Esophagus (tissue), 2 donors: ENCODE measurements around the gene SMOC2. TPM values are rescaled to one million over a fixed set of nuclear protein-coding genes. Genes with fewer than 3 reads are reported as not detected.

Experiments
- H3K27ac ChIP-seq, 2 donors: one replicate each; pipeline ENCODE4 v1.5.1; 2013; ENCODE audit warnings: low read depth in 2 of 2, mild to moderate bottlenecking in 2 of 2, inconsistent platforms in 1 of 2, low read length in 1 of 2, moderate library complexity in 1 of 2
- H3K27me3 ChIP-seq, 2 donors: one replicate each; pipeline ENCODE4 v1.6.1; 2013; ENCODE audit warnings: low read length in 2 of 2, control low read depth in 1 of 2, mild to moderate bottlenecking in 1 of 2; ENCODE audit not compliant: insufficient read depth in 2 of 2, control insufficient read depth in 1 of 2
- H3K36me3 ChIP-seq, 2 donors: one replicate each; pipeline ENCODE4 v1.6.1; 2013; ENCODE audit warnings: low read length in 1 of 2; ENCODE audit not compliant: control insufficient read depth in 2 of 2, insufficient read depth in 2 of 2
- H3K4me1 ChIP-seq, 2 donors: one replicate each; pipeline ENCODE4 v1.6.1; 2013; ENCODE audit warnings: low read length in 1 of 2; ENCODE audit not compliant: control insufficient read depth in 2 of 2, insufficient read depth in 2 of 2
- H3K4me3 ChIP-seq, 2 donors: one replicate each; pipeline ENCODE4 v1.5.1; 2013; ENCODE audit warnings: low read length in 2 of 2, mild to moderate bottlenecking in 2 of 2, low read depth in 1 of 2, moderate library complexity in 1 of 2
- H3K9me3 ChIP-seq, 2 donors: one replicate each; pipeline ENCODE4 v1.6.1; 2013; ENCODE audit warnings: mild to moderate bottlenecking in 2 of 2, low read depth in 1 of 2, low read length in 1 of 2, moderate library complexity in 1 of 2; ENCODE audit not compliant: control insufficient read depth in 2 of 2, insufficient read depth in 1 of 2
- WGBS, 2 donors: extraction: QIAGEN DNeasy Blood & Tissue Kit; methylation state at CpG; one replicate each; pipeline ENCODE4 v1.1.7; 2013; 5-methylcytosine and 5-hydroxymethylcytosine counted together
- polyA plus RNA-seq, 2 donors: library from polyadenylated mRNA; stranded (reverse); fragments of 200-250 nt; gene quantifications; one replicate each; pipeline ENCODE4 v1.2.3, GENCODE V29; 2013
- donor health status: healthy with polysubstance abuse.
- donor health status: Bipolar disorder and iron deficiency.

Gene SMOC2
- polyA plus RNA-seq, result 10 to 100 TPM in 1 of 2 donors, 1 to 10 TPM in 1; 4.6 to 14.4 TPM

- 7 to 8% methylated on average over 59 to 81 of the region's 81 CpGs for WGBS, 2 donors
- Histone ChIP-seq H3K27ac (peak within 1 kb of the TSS in 1 of 2 donors; percentile 34), H3K36me3 (no peaks in the 10 kb centered on the region), H3K4me1 (no peaks in the 10 kb centered on the region), H3K9me3 (peaks cover 0 to 3% of the 10 kb centered on the region in 2 donors), H3K4me3 (peak within 1 kb of the TSS; percentile 46 to 47), H3K27me3 (peaks cover 0 to 3% of the 10 kb centered on the region in 2 donors)
Measured at GRCh38 chr6:168440520-168441433, at the start of gene SMOC2. TSS of gene SMOC2 (plus strand) at chr6:168441184. CDS start at chr6:168441371, 187 bp downstream.

DNA sequence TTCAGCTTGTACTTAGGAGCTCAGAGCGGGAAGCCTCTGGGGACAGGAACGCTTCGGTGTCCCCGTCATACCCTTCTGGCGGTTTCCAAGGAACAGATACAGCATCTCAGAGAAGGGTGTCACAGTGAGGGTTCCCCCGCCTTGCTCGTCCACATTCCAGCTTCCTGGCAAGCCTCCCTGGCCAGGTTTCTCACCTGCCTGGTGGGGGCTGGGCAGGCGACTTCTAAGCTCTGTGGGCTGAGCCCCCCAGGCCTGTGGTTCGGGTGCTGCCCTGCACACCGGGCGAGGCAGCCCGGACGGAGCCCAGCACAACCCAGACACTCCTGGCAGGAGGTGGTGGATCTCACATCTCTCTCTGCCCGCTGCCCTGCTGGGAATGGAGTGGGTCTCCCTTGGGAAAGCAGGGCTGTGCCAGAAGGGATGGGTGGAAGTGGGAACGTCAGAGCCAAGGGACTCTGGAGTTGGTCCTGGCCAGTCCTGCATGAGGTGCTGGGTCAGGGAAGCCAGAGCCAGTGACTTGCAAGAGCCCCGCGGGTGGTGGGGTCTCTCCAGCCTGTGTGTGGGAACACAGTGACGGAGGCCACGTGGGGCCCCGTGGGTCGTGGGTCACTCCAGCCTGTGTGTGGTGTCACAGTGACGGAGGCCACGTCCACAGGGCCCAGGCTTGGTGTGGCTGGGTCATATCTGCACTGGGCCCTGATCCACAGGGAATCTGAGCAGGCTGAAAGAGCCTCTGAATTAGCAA, 47.7 kb upstream of the SMOC2 start:
- Histone ChIP-seq H3K27ac (no peak overlapping the region), H3K36me3 (no peaks in the 10 kb centered on the region), H3K4me3 (no peak overlapping the region), H3K27me3 (no peaks in the 10 kb centered on the region), H3K9me3 (no peaks in the 10 kb centered on the region), H3K4me1 (peaks cover 0 to 2% of the 10 kb centered on the region in 2 donors)
- 68 to 82% methylated on average over 23 of the region's 23 CpGs for whole genome bisulfite sequencing, 2 donors

GRCh38 chr6:168394606-168395005, 46.4 kb upstream of the SMOC2 start:
- Histone ChIP-seq H3K27ac (no peak overlapping the region), H3K4me1 (peaks cover 0 to 2% of the 10 kb centered on the region in 2 donors), H3K9me3 (no peaks in the 10 kb centered on the region), H3K36me3 (no peaks in the 10 kb centered on the region), H3K27me3 (no peaks in the 10 kb centered on the region), H3K4me3 (no peak overlapping the region)
- 71 to 72% methylated on average over 12 of the region's 12 CpGs for WGBS, 2 donors

GRCh38 chr6:168395983-168396382, 45.0 kb upstream of the SMOC2 start:
- Histone ChIP-seq H3K27ac (no peak overlapping the region), H3K4me3 (no peak overlapping the region), H3K36me3 (no peaks in the 10 kb centered on the region), H3K4me1 (peaks cover 0 to 2% of the 10 kb centered on the region in 2 donors), H3K9me3 (no peaks in the 10 kb centered on the region), H3K27me3 (no peaks in the 10 kb centered on the region)
- 84 to 88% methylated on average over 12 of the region's 12 CpGs for WGBS, 2 donors

DNA sequence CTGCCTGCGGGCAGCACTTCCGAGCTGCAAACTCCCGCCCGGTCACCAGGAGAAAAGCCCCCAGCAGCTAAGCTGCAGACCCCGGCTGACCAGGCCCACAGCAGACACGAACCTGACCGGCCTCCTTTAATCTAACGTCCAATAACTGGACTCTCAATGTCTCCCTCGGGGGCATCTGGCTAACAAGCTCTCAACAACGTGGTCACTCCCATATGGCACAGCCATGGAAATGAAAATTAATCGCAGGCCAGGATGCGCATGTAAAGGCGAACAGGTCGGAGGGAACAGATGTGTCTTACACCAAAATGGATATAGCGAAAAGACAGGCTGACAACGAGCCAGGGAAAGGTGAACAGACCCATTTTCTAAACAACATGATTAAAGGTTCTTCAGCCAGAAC, 44.4 kb upstream of the SMOC2 start:
- H3K27me3 ChIP-seq, result no peaks in the 10 kb centered on the region
- 86 to 88% methylated on average over 16 of the region's 16 CpGs for WGBS, 2 donors
- H3K27ac ChIP-seq, result no peak overlapping the region
- H3K36me3 ChIP-seq, result no peaks in the 10 kb centered on the region
- no peak overlapping the region for H3K4me3 ChIP-seq
- H3K4me1 ChIP-seq, result peaks cover 0 to 2% of the 10 kb centered on the region in 2 donors
- H3K9me3 ChIP-seq, result no peaks in the 10 kb centered on the region

DNA sequence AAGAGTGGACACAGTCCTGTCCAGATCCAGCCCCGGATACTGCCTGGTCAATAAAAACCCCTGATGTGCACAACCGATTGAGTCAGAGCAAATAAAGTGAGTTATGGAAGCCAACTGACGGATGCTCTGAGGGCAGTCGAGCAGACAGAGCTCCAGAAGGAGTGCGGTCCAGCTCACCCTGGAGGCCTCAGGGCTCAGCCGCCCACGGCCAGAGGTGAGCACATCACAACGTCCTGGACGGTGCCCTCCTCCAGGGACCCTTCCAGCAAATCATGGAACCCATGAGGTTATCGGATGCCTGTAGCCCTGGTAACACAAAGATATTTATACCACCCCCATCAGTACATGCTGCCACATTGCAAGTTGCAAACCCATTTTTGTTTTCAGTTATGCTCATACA, 44.0 kb upstream of the SMOC2 start:
- H3K4me1 ChIP-seq, result peaks cover 0 to 2% of the 10 kb centered on the region in 2 donors
- no peaks in the 10 kb centered on the region for H3K27me3 ChIP-seq
- H3K36me3 ChIP-seq, result no peaks in the 10 kb centered on the region
- no peak overlapping the region for H3K4me3 ChIP-seq
- H3K27ac ChIP-seq, result no peak overlapping the region
- WGBS, 2 donors, result 84 to 85% methylated on average over 10 of the region's 10 CpGs
- H3K9me3 ChIP-seq, result no peaks in the 10 kb centered on the region

DNA sequence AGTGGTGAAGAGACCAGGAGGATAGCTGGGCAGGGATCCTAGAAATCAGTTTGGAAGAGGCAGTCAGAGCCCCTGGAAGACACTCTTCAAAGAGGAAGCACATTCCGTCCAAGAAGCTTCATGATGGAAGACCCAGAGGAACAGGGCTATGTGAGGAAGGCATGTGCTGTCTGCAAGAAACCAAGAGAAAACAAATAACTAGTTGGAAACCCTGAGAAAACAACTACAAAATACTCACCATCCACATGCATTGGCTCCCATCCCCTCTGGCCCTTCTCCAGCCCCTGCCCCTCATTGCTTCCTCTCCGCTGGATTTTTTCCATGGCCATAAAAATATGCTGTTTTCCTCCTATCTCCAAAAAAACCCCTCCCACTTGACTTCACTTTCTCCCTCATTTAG, 40.9 kb upstream of the SMOC2 start:
- H3K9me3 ChIP-seq, result no peaks in the 10 kb centered on the region
- no peak overlapping the region for H3K4me3 ChIP-seq
- H3K4me1 ChIP-seq, result no peaks in the 10 kb centered on the region
- no peaks in the 10 kb centered on the region for H3K36me3 ChIP-seq
- H3K27me3 ChIP-seq, result no peaks in the 10 kb centered on the region
- no peak overlapping the region for H3K27ac ChIP-seq
- 67 to 68% methylated on average over 2 of the region's 2 CpGs for WGBS, 2 donors

- Histone ChIP-seq H3K27ac (no peak overlapping the region), H3K36me3 (no peaks in the 10 kb centered on the region), H3K27me3 (no peaks in the 10 kb centered on the region), H3K4me3 (no peak overlapping the region), H3K9me3 (no peaks in the 10 kb centered on the region), H3K4me1 (no peaks in the 10 kb centered on the region)
- 82 to 85% methylated on average over 9 of the region's 9 CpGs for WGBS, 2 donors
Measured at GRCh38 chr6:168403370-168404005, 37.5 kb upstream of the SMOC2 start.

DNA sequence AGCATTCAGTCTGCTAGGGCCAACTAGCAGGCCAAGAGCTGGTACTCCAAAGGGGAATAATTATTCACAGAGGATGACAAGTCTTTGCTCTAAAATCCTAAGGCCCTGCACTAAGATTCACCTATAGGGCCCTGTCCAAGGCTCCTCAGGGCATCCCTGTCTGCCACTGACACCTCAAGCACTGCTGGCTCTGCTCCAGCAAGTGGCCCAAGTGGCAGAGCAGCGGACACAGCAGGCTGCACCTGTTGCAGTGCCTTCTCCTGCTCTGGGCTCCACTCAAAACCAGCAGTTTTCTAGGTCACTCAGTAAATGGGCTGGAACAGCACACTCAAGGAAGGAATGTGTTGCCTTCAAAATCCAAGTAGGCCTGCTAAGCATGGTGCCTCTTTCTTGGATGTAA, 36.4 kb upstream of the SMOC2 start:
- Histone ChIP-seq H3K4me1 (no peaks in the 10 kb centered on the region), H3K27me3 (no peaks in the 10 kb centered on the region), H3K27ac (no peak overlapping the region), H3K9me3 (no peaks in the 10 kb centered on the region), H3K36me3 (no peaks in the 10 kb centered on the region), H3K4me3 (no peak overlapping the region)
- 86 to 93% methylated on average over 1 of the region's 1 CpG for whole genome bisulfite sequencing, 2 donors
